SK-N-SH (cell line): ENCODE data around the gene RFXANK. TPM values are rescaled to one million over a fixed set of nuclear protein-coding genes. Genes with fewer than 3 reads are reported as not detected.

Source experiments
- CTCF ChIA-PET: fragments of 300-600, 350-600 bp; formaldehyde crosslinking; extraction: SDS; loops from one replicate; lab custom pipeline; 2021; lab: Yijun Ruan, JAX
- POLR2A ChIA-PET: fragments of 350-600 bp; sonication (Branson Sonifier 250); formaldehyde crosslinking; extraction: SDS; loops from one replicate; lab custom pipeline; 2020; ENCODE audit warnings: antibody characterized with exemption, inconsistent platforms; lab: Yijun Ruan, JAX
- DNase-seq: peaks from one replicate; pipeline ENCODE4 v3.0.0; 2012
- H2AFZ ChIP-seq: fragments of 200-600 bp; sonication (generic); 2 replicates; pipeline ENCODE4 v1.8.1; 2016; ENCODE audit warnings: antibody characterized with exemption, mild to moderate bottlenecking, low read depth
- H3F3A ChIP-seq: fragments of 200-600 bp; sonication (generic); replicated peaks from 2 replicates; pipeline ENCODE3; 2016; ENCODE audit warnings: antibody characterized with exemption, mild to moderate bottlenecking; ENCODE audit not compliant: insufficient read depth
- H3K27ac ChIP-seq, 2 experiments: fragments of 200-500 bp in 1 of 2; fragments of 200-600 bp in 1 of 2; sonication (Bioruptor generic) in 1 of 2; sonication (generic), shearing (Covaris generic) in 1 of 2; 2 replicates each; pipeline versions ENCODE4 v1.5.1 to v1.6.1; 2014 to 2016; ENCODE audit warnings: low read depth in 2 of 2, inconsistent platforms in 1 of 2, low read length in 1 of 2, mild to moderate bottlenecking in 1 of 2, mixed read lengths in 1 of 2
- H3K27me3 ChIP-seq: fragments of 200-600 bp; sonication (generic), shearing (Covaris generic); 2 replicates; pipeline ENCODE4 v1.6.1; 2016; ENCODE audit warnings: mixed run types; ENCODE audit not compliant: insufficient read depth
- H3K36me3 ChIP-seq, 2 experiments: fragments of 200-500 bp in 1 of 2; fragments of 200-600 bp in 1 of 2; sonication (Bioruptor generic) in 1 of 2; sonication (generic) in 1 of 2; replicated peaks in 1 of 2; 2 replicates each; pipeline versions ENCODE3 to v1.5.1; 2014 to 2016; ENCODE audit warnings: low read length in 1 of 2, mild to moderate bottlenecking in 1 of 2; ENCODE audit not compliant: insufficient read depth in 2 of 2, control insufficient read depth in 1 of 2
- H3K4me1 ChIP-seq, 2 experiments: fragments of 200-500 bp in 1 of 2; fragments of 200-600 bp in 1 of 2; sonication (Bioruptor generic) in 1 of 2; sonication (generic), shearing (Covaris generic) in 1 of 2; 2 replicates each; pipeline versions ENCODE4 v1.5.1 to v1.6.1; 2014 to 2016; ENCODE audit warnings: low read depth in 1 of 2, low read length in 1 of 2, mixed run types in 1 of 2; ENCODE audit not compliant: insufficient read depth in 2 of 2, control insufficient read depth in 1 of 2
- H3K4me2 ChIP-seq: fragments of 200-600 bp; sonication (generic), shearing (Covaris generic); 2 replicates; pipeline ENCODE4 v1.6.1; 2017; ENCODE audit warnings: mixed run types
- H3K4me3 ChIP-seq, 2 experiments: fragments of 200-500 bp in 1 of 2; fragments of 200-600 bp in 1 of 2; sonication (Bioruptor generic) in 1 of 2; sonication (generic), shearing (Covaris generic) in 1 of 2; 2 replicates each; pipeline versions ENCODE4 v1.5.1 to v1.8.1; 2014 to 2016; ENCODE audit warnings: low read depth in 2 of 2, inconsistent platforms in 1 of 2, low read length in 1 of 2, mild to moderate bottlenecking in 1 of 2, mixed read lengths in 1 of 2, moderate library complexity in 1 of 2
- H3K79me2 ChIP-seq: fragments of 200-600 bp; sonication (generic); 2 replicates; pipeline ENCODE4 v1.8.1; 2017; ENCODE audit warnings: mild to moderate bottlenecking; ENCODE audit not compliant: insufficient read depth
- H3K9ac ChIP-seq: fragments of 200-600 bp; sonication (generic); 2 replicates; pipeline ENCODE4 v1.6.1; 2017; ENCODE audit warnings: mixed run types
- H3K9me2 ChIP-seq: fragments of 200-600 bp; sonication (generic); 2 replicates; pipeline ENCODE4 v1.6.1; 2017; ENCODE audit warnings: mixed run types
- H3K9me3 ChIP-seq: fragments of 200-600 bp; sonication (generic); 2 replicates; pipeline ENCODE4 v1.6.1; 2017; ENCODE audit warnings: mixed run types, mild to moderate bottlenecking, moderate library complexity
- H4K20me1 ChIP-seq: fragments of 200-600 bp; sonication (generic); 2 replicates; pipeline ENCODE4 v1.6.1; 2017; ENCODE audit warnings: mild to moderate bottlenecking, mixed run types; ENCODE audit not compliant: insufficient read depth
- EZH2phosphoT487 ChIP-seq: fragments of 200-600 bp; sonication (generic); IDR thresholded peaks from 2 replicates; pipeline ENCODE4 v1.6.1; 2017; ENCODE audit warnings: low read depth, mixed run types, mild to moderate bottlenecking, antibody characterized with exemption, moderate library complexity, borderline replicate concordance
- FOXM1 ChIP-seq: IDR thresholded peaks from 2 replicates; pipeline ENCODE4 v1.4.0; 2012; ENCODE audit warnings: low read depth, mild to moderate bottlenecking
- POLR2AphosphoS5 ChIP-seq: IDR thresholded peaks from 2 replicates; pipeline ENCODE4 v1.6.1; 2012; ENCODE audit warnings: low read depth, low read length
- RAD21 ChIP-seq: IDR thresholded peaks from 2 replicates; pipeline ENCODE4 v1.6.1; 2012; ENCODE audit warnings: mild to moderate bottlenecking, low read length
- RFX5 ChIP-seq: IDR thresholded peaks from 2 replicates; pipeline ENCODE4 v1.6.1; 2012; ENCODE audit warnings: mild to moderate bottlenecking, improper control_type of control experiment, low read length
- SMC3 ChIP-seq: IDR thresholded peaks from 2 replicates; pipeline ENCODE4 v1.6.1; 2012; ENCODE audit warnings: low read depth, low read length, improper control_type of control experiment
- TAF1 ChIP-seq: IDR thresholded peaks from 2 replicates; pipeline ENCODE4 v1.6.1; 2012; ENCODE audit warnings: low read depth, mild to moderate bottlenecking, low read length, moderate library complexity, borderline replicate concordance
- WGBS: methylation state at CpG from one replicate; pipeline ENCODE4 v1.1.6; 2017; ENCODE audit warnings: low lambda C conversion rate; 5-methylcytosine and 5-hydroxymethylcytosine counted together
- polyA plus RNA-seq, 3 experiments: library from polyadenylated mRNA; depleted of rRNA; stranded (reverse); fragments of >200 nt; gene quantifications; 2 replicates each; pipeline ENCODE4 v1.2.3, GENCODE V29; 2012
- TF ChIP-seq, protein P1 (sequence below): fragments of 150-350 bp; IDR thresholded peaks from 2 replicates; pipeline ENCODE4 v1.6.1; 2016; ENCODE audit warnings: mild to moderate bottlenecking, low read depth, low read length
- TF ChIP-seq, protein P2 (sequence below): IDR thresholded peaks from 2 replicates; pipeline ENCODE4 v1.4.0; 2012; ENCODE audit warnings: low read depth, borderline replicate concordance
- TF ChIP-seq, protein P3 (sequence below): IDR thresholded peaks from 2 replicates; pipeline ENCODE4 v1.4.0; 2012; ENCODE audit warnings: low read depth, borderline replicate concordance
- TF ChIP-seq, protein P4 (sequence below): fragments of 200-600 bp; sonication (generic); IDR thresholded peaks from 2 replicates; pipeline ENCODE4 v1.6.1; 2017; ENCODE audit warnings: antibody characterized with exemption, mild to moderate bottlenecking, moderate library complexity
- TF ChIP-seq, protein P5 (sequence below): fragments of 150-350 bp; IDR thresholded peaks from 2 replicates; pipeline ENCODE4 v1.6.1; 2017; ENCODE audit warnings: antibody characterized with exemption, low read length, low read depth, borderline replicate concordance
- TF ChIP-seq, protein P6 (sequence below): IDR thresholded peaks from 2 replicates; pipeline ENCODE4 v1.6.1; 2012; ENCODE audit warnings: mild to moderate bottlenecking, low read depth, low read length, moderate library complexity

The RFXANK gene
- polyA plus RNA-seq, 1 of the 3 experiments (the other 2 are of a cell fraction) = 117 TPM

DNA sequence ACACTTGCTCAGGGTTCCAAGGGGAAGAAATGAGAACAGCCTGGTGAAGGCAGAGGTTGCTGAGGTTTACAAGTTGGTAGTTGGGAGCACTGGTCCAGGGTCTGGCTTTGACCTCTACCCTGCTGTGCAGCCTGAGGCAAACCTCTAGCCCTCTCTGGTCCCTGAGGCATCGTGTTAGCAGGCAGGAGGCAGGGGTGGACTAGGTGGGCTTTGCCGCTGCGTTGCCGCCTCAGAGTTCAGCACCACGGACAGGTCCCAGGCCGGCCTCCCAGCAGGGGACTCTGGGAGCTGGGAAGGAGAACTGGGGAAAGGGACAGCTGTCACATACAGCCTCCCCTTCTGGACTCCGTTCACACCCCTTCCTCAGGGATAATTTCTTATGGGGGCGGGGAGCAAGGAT, 22.8 kb downstream of the RFXANK start:
- CTCF ChIA-PET = interaction anchor here (1.3 kb wide), 1 partner anchor 69 kb away, joined by 4 read pairs; no protein-coding TSS in a partner anchor

DNA sequence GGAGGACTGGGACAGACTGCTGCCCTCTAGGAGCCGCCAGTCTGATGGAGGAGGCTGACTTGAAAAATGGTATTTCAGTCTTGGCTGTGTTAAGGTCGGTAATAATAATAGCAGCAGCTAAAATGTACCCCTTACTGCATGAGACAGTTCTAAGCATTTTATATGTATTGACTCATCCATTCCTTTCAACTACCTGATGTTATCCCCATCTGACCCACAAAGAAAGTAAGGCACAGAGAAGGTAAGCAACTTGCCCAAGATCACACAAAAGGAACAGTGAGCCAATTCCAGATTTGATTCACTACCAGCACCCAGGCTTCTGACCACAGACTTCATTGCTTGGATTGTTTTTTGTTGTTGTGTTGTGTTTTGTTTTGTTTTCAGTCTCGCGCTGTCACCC, 23.7 kb downstream of the RFXANK start:
- POLR2A ChIA-PET = no interaction called here
- Histone ChIP-seq H3K9ac (no peak overlapping the region), H3F3A (no peaks in the 10 kb centered on the region), H2AFZ (no peak overlapping the region), H3K9me2 (no peaks in the 10 kb centered on the region), H3K27ac (no peak overlapping the region), H3K27me3 (peaks cover 12% of the 10 kb centered on the region), H3K4me2 (no peak overlapping the region), H3K9me3 (no peaks in the 10 kb centered on the region), H3K4me3 (no peak overlapping the region), H3K36me3 (no peaks in the 10 kb centered on the region), H3K4me1 (peaks cover 0 to 6% of the 10 kb centered on the region in 2 experiments; a peak in 1 of 4 replicates), H3K79me2 (no peaks in the 10 kb centered on the region), H4K20me1 (no peaks in the 10 kb centered on the region)
- CTCF ChIA-PET = interaction anchor here (1.3 kb wide), 1 partner anchor 70 kb away, joined by 4 read pairs; no protein-coding TSS in a partner anchor
- DNase-seq = no peak
- 76% methylated on average over 4 of the region's 4 CpGs for WGBS
- TF ChIP-seq SMC3 (no peak), POLR2AphosphoS5 (no peak), FOXM1 (no peak), RFX5 (no peak), EZH2phosphoT487 (no peak), TAF1 (no peak), RAD21 (no peak)
- TF ChIP-seq, protein P1, sequence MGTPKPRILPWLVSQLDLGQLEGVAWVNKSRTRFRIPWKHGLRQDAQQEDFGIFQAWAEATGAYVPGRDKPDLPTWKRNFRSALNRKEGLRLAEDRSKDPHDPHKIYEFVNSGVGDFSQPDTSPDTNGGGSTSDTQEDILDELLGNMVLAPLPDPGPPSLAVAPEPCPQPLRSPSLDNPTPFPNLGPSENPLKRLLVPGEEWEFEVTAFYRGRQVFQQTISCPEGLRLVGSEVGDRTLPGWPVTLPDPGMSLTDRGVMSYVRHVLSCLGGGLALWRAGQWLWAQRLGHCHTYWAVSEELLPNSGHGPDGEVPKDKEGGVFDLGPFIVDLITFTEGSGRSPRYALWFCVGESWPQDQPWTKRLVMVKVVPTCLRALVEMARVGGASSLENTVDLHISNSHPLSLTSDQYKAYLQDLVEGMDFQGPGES = no peak
- TF ChIP-seq, protein P2, sequence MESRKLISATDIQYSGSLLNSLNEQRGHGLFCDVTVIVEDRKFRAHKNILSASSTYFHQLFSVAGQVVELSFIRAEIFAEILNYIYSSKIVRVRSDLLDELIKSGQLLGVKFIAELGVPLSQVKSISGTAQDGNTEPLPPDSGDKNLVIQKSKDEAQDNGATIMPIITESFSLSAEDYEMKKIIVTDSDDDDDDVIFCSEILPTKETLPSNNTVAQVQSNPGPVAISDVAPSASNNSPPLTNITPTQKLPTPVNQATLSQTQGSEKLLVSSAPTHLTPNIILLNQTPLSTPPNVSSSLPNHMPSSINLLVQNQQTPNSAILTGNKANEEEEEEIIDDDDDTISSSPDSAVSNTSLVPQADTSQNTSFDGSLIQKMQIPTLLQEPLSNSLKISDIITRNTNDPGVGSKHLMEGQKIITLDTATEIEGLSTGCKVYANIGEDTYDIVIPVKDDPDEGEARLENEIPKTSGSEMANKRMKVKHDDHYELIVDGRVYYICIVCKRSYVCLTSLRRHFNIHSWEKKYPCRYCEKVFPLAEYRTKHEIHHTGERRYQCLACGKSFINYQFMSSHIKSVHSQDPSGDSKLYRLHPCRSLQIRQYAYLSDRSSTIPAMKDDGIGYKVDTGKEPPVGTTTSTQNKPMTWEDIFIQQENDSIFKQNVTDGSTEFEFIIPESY = no peak
- TF ChIP-seq, protein P3, sequence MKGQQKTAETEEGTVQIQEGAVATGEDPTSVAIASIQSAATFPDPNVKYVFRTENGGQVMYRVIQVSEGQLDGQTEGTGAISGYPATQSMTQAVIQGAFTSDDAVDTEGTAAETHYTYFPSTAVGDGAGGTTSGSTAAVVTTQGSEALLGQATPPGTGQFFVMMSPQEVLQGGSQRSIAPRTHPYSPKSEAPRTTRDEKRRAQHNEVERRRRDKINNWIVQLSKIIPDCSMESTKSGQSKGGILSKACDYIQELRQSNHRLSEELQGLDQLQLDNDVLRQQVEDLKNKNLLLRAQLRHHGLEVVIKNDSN = no peak
- TF ChIP-seq, protein P4, sequence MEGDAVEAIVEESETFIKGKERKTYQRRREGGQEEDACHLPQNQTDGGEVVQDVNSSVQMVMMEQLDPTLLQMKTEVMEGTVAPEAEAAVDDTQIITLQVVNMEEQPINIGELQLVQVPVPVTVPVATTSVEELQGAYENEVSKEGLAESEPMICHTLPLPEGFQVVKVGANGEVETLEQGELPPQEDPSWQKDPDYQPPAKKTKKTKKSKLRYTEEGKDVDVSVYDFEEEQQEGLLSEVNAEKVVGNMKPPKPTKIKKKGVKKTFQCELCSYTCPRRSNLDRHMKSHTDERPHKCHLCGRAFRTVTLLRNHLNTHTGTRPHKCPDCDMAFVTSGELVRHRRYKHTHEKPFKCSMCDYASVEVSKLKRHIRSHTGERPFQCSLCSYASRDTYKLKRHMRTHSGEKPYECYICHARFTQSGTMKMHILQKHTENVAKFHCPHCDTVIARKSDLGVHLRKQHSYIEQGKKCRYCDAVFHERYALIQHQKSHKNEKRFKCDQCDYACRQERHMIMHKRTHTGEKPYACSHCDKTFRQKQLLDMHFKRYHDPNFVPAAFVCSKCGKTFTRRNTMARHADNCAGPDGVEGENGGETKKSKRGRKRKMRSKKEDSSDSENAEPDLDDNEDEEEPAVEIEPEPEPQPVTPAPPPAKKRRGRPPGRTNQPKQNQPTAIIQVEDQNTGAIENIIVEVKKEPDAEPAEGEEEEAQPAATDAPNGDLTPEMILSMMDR = no peak
- TF ChIP-seq, protein P5, sequence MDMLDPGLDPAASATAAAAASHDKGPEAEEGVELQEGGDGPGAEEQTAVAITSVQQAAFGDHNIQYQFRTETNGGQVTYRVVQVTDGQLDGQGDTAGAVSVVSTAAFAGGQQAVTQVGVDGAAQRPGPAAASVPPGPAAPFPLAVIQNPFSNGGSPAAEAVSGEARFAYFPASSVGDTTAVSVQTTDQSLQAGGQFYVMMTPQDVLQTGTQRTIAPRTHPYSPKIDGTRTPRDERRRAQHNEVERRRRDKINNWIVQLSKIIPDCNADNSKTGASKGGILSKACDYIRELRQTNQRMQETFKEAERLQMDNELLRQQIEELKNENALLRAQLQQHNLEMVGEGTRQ = no peak

More for the DNA sequence above, 22.8 kb downstream of the RFXANK start:
- Histone ChIP-seq H2AFZ (no peak overlapping the region), H3K4me1 (peaks cover 0 to 6% of the 10 kb centered on the region in 2 experiments; a peak in 1 of 4 replicates), H3K79me2 (no peaks in the 10 kb centered on the region), H3K27ac (no peak overlapping the region), H3K27me3 (peaks cover 12% of the 10 kb centered on the region), H3K4me2 (no peak overlapping the region), H4K20me1 (no peaks in the 10 kb centered on the region), H3K4me3 (no peak overlapping the region), H3K9ac (no peak overlapping the region), H3K9me3 (no peaks in the 10 kb centered on the region), H3F3A (no peaks in the 10 kb centered on the region), H3K9me2 (no peaks in the 10 kb centered on the region), H3K36me3 (no peaks in the 10 kb centered on the region)
- POLR2A ChIA-PET = no interaction called here
- TF ChIP-seq, protein P6, sequence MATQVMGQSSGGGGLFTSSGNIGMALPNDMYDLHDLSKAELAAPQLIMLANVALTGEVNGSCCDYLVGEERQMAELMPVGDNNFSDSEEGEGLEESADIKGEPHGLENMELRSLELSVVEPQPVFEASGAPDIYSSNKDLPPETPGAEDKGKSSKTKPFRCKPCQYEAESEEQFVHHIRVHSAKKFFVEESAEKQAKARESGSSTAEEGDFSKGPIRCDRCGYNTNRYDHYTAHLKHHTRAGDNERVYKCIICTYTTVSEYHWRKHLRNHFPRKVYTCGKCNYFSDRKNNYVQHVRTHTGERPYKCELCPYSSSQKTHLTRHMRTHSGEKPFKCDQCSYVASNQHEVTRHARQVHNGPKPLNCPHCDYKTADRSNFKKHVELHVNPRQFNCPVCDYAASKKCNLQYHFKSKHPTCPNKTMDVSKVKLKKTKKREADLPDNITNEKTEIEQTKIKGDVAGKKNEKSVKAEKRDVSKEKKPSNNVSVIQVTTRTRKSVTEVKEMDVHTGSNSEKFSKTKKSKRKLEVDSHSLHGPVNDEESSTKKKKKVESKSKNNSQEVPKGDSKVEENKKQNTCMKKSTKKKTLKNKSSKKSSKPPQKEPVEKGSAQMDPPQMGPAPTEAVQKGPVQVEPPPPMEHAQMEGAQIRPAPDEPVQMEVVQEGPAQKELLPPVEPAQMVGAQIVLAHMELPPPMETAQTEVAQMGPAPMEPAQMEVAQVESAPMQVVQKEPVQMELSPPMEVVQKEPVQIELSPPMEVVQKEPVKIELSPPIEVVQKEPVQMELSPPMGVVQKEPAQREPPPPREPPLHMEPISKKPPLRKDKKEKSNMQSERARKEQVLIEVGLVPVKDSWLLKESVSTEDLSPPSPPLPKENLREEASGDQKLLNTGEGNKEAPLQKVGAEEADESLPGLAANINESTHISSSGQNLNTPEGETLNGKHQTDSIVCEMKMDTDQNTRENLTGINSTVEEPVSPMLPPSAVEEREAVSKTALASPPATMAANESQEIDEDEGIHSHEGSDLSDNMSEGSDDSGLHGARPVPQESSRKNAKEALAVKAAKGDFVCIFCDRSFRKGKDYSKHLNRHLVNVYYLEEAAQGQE = peak; percentile 97
- no peak for TF ChIP-seq POLR2AphosphoS5
- 24% methylated on average over 2 of the region's 8 CpGs for WGBS
- no peak for DNase-seq
